CD4-positive, alpha-beta T cell treated with Interferon gamma for 1 hour (primary cell): ENCODE data around the gene ABCC1.
"Not testable (repeated sequence)": the region's sequence is repeated elsewhere in the genome, so short reads cannot be mapped to it uniquely, and the experiment has no call there.

ENCODE experiments used
- DNase-seq: peaks from one replicate; pipeline ENCODE4 v3.0.0-alpha.2; 2020

The ABCC1 gene

DNA sequence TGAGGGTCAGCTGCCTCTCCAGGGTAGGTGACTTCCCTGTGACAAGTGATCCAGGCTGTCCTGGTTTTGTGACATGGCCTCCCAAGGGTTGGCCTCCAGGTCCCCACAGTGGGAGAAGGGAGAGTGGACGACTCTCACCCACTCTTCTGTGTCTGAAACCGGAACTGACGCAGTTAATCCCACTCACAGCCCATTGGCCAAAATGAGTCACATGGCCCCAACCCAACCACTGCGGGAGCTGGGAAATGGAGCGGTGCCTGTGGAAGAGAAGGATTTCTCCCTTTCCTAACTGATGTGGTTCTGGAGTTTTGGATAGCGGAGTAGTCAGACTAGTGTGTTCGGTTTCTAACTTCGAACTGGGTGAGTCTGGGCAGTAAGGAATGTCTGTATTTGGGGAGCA, 194.5 kb downstream of the ABCC1 start:
- DNase-seq: no peak

DNA sequence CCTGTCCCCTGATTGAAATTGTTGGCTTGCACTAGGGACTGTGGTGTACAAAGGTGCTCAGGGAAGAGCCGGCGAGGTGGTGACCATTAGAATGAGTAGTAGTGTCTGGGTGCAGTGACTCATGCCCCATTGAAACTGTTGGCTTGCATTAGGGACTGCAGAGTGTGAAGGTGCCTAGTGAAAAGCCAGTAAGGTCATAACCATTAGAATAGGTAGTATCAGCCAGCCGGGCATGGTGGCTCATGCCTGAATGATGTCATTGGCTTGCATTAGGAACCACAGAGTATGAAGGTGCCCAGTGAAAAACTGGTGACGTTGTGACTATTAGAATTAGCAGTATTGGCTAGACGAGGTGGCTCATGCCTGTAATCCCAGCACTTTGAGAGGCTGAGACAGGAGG, 195.0 kb downstream of the ABCC1 start:
- DNase-seq: no peak

DNA sequence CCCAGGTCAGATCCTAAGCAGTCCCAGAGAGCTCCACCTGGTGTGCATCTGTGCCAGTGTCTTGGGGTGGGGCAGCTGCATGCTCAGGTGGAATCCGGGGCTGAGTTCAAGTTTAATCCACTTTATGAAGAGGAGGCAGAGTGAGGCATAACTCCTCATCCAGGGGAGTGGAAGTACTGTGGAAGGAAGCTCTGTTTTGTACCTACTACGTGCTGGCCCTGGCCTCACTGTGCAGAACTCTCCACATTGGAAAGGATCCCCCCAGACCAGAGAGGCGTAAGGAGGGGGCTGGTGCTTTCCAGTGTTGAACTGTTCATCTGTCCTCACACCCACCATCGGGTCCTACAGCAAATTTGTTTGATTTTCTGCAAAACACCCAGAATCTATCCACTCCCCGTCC, 195.9 kb downstream of the ABCC1 start:
- no peak for DNase-seq

DNA sequence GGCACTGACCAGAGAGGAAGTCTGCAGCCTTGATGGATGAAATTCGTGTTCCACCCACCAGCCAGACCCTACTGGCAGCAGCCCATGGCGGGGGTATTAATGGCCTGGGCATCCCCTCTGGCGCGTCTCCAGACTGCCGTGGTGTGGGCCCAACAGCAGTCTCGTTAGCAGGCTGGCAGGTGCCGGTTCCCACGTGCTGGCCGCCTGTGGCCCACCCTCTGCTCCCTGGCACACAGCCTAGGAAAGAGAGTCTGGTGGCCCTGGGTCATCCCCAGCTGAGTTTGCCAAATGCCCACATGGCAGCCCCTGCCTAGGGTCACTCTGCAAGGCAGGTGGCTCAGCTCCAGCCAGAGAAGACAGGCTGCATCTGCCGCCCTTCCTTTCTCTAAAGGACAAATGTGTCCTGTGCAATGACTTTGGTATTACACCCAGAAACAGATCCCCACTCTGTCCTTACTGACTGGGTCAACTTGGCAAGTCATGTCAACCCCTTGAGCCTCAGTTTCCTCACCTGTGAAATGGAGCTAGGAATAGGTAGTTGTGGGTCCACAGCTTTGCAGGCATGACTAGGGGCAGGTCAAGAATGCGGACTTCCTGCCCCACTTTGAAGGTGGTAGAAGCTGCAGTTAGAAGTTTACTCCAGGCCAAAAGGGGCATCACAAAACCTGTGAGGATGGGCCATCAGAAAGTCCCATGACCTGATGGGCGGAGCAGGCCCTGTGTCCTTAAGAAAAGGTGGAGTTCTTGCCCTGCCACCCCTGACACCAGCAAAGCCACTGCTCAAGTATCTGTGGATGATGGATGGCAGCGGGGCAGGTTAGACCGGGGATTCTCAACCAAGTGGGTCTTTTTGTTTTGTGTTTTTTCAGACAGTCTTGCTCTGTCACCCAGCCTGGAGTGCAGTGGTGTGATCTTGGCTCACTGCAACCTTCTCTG, 197.2 kb downstream of the ABCC1 start:
- no peak for DNase-seq

DNA sequence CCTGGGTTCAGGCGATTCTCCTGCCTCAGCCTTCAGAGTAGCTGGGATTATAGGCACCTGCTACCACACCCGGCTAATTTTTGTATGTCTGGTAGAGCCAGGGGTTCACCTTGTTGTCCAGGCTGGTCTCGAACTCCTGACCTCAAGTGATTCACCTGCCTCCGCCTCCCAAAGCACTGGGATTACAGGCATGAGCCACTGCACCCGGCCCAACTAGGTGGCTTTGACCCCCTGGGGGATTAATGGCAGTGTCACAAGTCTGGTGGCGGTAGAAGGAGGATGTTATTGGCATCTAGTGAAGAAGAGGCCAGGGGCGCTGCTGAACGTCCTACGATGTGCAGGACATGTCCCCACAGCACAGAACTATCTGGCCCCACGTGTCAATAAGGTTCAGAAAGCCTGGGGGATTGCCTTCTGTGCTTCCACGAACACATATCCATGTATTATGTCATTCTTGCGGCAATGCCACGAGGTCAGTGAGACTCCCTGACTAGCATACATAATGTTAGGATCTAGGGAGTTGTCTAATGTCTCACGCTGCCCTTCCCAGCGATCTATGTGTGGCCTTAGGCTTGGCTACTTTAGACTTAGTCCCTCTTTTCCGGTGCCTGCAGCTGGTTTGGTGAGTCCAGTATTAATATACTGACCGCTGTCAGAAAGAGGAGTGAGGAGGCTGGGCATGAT, 198.0 kb downstream of the ABCC1 start:
- DNase-seq: no peak

DNA sequence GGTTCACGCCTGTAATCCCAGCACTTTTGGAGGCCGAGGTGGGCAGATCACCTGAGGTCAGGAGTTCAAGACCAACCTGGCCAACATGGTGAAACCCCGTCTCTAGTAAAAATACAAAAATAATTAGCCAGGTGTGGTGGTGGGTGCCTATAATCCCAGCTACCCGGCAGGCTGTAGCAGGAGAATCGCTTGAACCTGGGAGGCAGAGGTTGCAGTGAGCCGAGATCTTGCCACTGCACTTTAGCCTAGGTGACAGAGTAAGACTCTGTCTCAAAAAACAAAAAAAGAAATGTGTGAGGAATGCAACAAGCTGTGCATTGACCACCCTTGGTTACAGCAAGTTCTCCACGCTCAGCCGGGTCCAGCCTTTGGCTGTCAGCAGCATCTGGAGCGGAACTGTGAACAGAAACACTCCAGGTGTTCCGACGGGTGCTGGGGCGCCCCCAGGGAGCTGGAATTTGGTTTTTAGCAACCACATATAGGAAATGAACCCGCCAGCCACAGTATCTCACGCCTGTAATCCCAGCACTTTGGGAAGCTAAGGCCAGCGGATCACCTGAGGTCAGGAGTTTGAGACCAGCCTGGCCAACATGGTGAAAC, 198.7 kb downstream of the ABCC1 start:
- DNase-seq: not testable (repeated sequence)

DNA sequence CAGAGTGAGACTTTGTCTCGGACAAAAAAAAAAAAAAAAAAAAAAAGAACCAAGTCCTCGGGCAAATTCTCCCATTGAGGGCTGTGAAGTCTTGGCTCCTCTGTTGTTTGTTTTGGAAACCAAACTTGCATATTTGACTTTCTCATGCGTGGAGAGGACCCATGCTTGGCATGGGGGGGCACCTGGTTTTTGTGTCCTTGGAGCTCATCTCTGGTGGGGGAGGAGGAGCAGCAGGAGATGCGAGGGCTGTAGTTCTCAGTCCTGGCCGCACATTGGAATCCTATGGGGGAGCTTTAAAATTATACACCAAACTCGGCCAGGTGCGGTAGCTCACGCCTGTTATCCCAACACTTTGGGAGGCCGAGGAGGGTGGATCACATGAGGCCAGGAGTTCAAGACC, 199.3 kb downstream of the ABCC1 start:
- DNase-seq: no peak

DNA sequence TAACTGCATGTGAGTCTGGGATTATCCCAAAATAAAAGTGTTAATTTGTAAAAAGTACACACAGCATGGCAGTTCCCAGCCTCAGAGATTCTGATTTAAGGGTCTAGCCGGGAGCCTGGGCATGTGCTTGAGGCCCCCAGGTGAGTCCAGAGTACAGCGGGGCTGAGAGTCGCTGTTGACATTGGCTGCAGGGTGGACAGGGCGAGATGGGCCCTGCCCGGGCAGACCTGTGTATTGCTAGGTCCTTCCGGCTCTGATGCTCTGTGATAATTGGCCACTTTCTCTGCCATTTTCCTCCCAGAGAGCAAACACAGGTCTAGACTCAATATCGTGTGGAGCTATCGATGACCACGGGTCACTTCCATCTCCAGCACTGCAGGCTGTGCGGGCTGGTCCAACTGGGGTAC, 200.3 kb downstream of the ABCC1 start:
- DNase-seq: no peak

DNA sequence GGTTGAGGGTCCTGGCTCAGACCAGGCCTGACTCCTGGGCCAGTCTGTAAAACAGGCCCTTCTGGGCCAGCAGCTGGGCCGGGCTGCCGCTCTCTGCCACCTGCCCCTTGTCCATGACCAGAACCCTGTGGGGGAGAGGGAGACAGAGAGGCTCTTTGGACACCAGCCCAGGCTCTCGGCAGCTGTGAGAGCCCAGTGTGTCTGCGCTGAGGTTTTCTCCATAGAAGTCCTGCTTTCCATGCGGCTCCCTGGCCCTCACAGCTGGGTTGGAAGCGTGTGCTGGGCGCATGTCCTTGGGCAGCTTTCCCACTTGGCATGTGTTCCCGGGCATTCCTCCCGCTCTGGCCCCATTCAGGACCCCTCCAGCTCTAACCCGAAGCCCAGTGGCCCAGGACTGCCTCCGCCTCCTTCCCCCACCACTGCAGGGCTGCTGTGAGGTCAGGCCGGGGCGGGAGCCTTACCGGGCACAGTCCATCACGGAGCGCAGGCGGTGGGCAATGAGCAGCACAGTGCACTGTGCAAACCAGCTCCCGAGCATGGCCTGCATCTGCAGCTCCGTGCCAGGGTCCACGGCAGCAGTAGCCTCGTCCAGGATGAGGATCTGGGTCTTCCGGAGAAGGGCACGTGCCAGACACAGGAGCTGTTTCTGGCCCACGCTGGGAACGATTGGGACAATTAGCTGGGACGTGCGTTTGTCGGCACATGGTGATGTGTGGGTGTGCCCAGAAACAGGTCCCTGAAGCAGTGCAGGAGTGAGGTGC, 200.9 kb downstream of the ABCC1 start:
- DNase-seq: no peak

DNA sequence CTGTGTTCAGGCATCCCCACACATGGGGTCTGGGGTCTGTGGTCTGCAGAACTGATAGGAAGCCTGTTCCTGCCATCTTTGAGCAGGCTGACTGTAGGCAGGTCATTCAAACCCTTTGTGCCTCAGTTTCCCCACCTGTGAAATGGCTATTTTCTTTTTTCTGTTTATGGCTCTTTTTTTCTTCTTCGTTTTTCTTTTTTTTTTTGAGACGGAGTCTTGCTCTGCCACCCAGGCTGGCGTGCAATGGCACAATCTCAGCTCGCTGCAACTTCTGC, 201.4 kb downstream of the ABCC1 start:
- DNase-seq: no peak

DNA sequence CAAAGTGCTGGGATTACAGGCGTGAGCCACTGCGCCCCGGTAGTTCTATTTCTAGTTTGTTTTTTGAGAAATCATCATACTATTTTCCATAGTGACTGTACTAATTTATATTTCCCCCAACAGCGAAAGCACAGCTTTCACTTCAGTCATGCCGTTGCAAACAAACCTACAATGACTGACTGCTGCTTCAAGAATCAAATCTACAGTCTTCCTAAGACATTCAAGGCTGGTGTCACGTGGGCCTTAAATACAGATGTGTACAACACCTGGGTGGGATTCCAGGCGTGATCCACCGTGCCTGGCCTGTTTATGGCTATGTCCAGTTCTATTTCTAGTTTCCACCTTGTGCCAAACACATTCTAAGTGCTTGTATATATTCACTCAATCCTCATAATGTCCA, 201.9 kb downstream of the ABCC1 start:
- DNase-seq: no peak

DNA sequence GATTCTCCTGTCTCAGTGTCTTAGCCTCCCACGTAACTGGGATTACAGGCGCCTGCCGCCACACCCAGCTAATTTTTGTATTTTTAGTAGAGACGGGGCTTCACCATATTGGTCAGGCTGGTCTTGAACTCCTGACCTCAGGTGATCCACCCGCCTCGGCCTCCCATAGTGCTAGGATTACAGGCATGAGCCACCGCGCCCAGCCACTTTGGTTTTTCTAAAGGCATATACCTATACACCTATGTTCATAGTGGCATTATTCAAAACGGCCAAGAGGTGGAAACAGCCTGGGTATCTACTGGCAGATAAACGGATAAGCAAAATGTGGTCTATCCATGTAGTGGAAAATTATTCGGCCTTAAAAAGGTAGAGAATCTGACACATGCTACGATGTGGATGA, 203.6 kb downstream of the ABCC1 start:
- DNase-seq: not testable (repeated sequence)

DNA sequence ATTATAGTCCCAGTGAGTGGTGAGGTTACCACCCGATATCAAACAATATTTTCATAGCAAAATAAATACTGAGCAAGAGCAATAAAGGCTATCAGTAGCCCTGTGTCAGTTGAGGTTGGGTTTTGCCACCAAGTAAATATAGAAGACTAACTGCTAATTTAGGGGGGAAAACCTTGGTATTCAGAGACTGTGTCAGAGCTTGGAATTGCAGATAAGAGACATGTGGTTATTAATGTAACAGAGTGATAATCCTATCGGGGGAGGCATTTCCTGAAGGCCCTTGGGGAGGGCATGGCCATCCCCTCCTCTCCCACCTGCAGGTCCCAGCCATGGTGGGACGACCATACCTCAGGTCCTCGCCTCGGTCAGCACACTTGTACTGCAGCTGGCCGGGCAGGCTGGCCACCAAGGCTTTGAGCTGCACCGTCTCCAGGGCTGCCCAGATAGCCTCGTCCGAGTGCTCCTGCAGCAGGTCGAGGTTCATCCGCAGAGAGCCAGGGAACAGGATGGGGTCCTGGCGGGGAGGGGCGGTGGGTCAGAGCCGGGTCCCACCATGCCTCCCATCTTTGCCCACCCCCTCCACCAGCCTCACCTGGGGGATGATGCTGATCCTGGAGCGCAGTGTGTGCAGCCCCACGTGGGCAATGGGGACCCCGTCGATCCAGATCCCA, 205.0 kb downstream of the ABCC1 start:
- DNase-seq: no peak

DNA sequence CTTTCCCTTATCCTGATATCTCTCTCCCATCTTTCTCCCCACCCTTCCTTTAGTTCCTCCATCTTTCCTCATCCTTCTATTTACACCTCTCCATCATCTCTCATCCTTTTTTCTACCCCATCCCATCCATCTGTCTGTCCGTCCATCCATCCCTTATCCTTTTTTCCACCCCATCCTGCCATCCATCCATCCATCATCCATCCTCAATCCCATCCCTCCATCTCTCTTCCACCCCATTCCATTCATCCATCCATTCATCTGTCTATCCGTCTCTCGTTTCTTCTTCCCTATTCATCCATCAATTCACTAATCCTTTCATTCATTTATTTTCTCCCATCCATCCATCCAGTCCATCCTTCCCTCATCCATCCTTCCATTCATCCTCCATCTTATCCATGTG, 205.8 kb downstream of the ABCC1 start:
- no peak for DNase-seq

DNA sequence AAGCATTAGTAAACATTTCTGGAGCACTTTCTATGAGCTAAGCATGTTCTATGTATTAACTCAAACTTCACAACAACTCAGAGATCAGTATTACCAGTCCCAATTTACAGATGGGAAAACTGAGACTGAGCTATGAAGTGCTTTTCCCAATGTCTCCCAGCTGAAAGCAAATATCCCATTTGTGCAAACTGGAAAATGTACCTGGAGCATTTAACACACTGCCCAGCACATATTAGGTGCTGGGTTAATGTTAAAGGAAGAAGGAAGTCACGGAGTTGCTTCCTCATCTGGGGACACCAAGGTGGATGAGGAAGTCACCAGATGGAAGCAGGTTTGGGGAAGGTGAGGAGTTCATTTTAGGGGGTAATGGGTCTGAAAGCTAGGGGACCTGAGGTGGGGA, 207.8 kb downstream of the ABCC1 start:
- no peak for DNase-seq

DNA sequence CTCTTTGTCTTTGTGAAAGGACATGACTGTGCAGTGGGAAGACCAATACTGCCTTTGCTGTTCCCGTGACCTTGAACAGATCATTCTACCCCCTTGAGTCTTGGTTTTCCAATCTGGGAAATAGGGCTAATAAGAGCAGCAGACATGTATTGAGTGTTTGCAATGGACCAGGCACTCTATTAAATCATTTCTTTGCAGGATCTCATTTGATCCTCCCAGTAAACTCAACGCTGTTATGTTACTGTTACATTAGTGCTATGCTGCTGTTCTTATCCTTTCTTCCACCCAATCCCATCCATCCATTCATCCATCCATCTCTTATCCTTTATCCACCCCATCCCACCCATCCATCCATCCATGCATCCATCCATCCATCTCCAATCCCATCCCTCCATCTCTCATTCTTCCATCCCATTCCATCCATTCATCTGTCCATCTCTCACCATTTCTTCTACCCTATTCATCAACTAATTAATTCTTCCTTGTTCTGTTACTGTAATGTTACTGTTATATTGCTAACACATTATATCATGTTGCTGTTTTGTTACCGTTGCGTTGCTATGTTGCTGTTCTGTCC, 208.8 kb downstream of the ABCC1 start:
- no peak for DNase-seq

DNA sequence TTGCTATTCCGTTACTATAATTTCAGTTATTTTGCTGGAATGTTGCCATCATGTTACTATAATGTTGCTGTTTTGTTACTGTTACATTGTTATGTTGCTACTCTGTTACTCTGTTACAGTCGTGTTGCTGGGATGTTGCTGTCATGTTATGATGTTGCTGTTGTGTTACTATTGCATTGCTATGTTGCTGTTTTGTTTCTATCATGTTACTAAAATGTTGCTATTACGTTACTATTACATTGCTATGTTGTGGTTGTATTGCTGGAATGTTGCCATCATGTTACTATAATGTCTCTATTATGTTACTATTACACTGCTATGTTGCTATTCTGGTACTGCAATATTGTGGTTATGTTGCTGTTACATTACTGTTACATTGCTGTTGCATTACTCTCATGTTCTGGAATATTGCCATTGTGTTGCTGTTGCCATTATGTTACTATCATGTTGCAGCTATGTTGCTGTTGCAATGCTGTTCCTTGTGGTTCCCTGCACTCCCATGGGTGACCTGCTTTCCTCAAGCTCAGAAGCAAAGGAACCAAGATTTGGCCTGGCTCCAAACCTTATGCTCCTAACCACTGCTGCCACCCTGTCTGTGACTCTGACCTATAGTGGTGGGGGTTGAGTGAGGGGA, 209.4 kb downstream of the ABCC1 start:
- DNase-seq: no peak

DNA sequence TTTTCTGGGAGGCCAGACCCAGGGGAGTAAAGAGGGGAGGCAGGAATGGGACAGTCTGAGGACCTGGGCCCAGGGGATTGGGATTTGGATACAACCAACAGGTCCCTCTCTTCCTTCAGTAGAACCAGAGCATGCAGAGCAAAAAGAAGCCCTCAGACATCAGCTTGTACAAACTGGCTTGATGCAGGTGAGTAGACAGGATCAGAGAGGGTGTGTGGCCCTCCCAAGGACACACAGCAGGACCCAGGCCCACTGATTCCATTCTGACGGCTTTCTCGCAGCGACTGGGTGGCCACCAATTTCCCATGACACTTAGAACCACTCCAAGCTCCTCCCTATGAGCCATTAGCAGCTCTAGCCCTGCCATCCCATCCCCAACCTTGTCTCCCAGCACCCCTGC, 210.2 kb downstream of the ABCC1 start:
- DNase-seq: no peak

DNA sequence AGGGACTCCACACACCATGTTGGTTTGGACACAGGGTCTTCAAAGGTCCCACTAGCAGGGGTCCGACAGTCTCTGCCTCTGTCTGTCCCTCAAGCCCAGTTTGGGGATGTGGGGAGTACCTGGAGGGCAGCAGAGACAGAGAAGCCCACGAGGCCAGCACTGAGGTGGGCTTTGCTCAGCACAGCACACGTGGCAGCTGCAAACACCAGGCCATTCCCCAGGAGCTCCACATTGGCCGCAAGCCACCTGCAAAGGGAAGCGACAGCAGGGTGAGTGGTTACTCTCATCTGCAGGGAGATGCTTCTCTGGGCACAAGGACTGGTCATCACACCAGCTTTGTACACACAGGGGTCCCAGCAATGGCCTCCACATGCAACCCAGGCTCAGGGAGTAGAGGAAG, 211.9 kb downstream of the ABCC1 start:
- no peak for DNase-seq

DNA sequence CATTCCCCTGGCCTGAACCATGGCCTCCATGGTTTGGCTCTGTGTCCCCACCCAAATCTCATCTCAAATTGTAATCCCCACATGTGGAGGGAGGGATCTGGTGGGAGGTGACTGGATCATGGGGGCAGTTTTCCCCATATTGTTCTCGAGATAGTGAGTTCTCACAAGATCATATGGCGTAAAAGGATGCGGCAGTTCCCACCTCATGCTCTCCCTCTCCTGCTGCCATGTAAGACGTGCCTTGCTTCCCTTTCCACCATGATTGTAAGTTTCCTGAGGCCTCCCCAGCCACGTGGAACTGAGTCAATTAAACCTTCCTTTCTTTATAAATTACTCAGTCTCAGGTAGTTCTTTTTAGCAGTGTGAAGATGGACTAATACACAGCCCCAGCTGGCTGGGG, 212.4 kb downstream of the ABCC1 start:
- not testable (repeated sequence) for DNase-seq

DNA sequence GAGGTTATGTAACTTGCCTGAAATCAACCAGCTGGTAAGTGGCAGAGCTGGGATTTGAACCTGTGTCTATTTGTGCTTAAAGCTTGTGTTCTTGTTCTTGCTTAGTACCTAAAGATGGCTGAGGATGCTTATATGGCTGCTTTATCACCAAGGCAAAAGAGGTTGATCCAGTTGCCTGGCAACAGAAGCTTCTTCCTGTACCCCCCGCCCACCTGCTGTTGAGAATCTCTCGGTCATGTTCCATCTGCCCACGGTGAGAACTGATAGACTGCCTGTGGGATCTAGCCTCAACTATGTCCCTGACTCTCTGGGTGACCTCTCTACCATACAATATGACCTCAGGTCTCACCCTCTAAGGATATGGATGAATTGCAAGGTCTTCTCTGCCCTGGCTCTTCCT, 213.2 kb downstream of the ABCC1 start:
- DNase-seq: no peak

DNA sequence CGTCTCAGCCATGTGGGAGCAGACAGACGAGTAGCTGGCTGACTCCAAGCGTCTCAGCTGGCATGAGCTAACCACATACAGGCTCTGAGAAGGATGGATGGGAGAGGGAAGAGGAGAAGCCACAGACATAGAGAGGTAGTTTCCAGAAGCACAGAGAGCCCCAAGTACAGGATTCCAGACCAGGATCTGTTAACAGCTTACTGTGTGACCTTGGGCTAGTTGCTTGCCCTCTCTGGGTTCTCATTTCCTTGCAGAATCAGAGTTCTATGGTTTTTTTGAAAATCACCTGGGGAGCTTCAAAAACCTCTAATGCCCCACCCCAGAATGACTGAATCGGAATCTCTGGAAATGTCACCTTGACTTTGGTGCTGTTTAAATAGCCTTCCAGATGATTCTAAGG, 213.7 kb downstream of the ABCC1 start:
- DNase-seq: no peak
